GM23248 (cell line): Measurements from ENCODE around the gene LRP3. TPM values are rescaled to one million over a fixed set of nuclear protein-coding genes. Genes with fewer than 3 reads are reported as not detected.

Source experiments
- DNase-seq: peaks from one replicate; pipeline ENCODE4 v3.0.0-alpha.2; 2015
- H2AFZ ChIP-seq: fragments of 200-600 bp; sonication (generic); 2 replicates; pipeline ENCODE4 v1.6.1; 2016; ENCODE audit warnings: antibody characterized with exemption
- H3F3A ChIP-seq: fragments of 200-600 bp; sonication (generic); 2 replicates; pipeline ENCODE4 v1.6.1; 2016; ENCODE audit warnings: mild to moderate bottlenecking, antibody characterized with exemption, mixed run types; ENCODE audit not compliant: insufficient read depth
- H3K27ac ChIP-seq: fragments of 200-600 bp; sonication (generic); 2 replicates; pipeline ENCODE4 v1.5.1; 2016; ENCODE audit warnings: mild to moderate bottlenecking
- H3K27me3 ChIP-seq: fragments of 200-600 bp; sonication (generic); replicated peaks from 2 replicates; pipeline ENCODE4 v1.6.1; 2016; ENCODE audit warnings: mild to moderate bottlenecking; ENCODE audit not compliant: insufficient read depth
- H3K36me3 ChIP-seq: fragments of 200-600 bp; sonication (generic); 2 replicates; pipeline ENCODE4 v1.6.1; 2016; ENCODE audit warnings: low read depth, mild to moderate bottlenecking
- H3K4me1 ChIP-seq: fragments of 200-600 bp; sonication (generic); 2 replicates; pipeline ENCODE4 v1.6.1; 2016; ENCODE audit warnings: mild to moderate bottlenecking; ENCODE audit not compliant: insufficient read depth
- H3K4me2 ChIP-seq: fragments of 200-600 bp; sonication (generic); one replicate; pipeline ENCODE4 v1.6.1; 2016; ENCODE audit warnings: mild to moderate bottlenecking; ENCODE audit not compliant: unreplicated experiment
- H3K4me3 ChIP-seq: fragments of 200-600 bp; sonication (generic); 2 replicates; pipeline ENCODE4 v1.5.1; 2016; ENCODE audit warnings: mild to moderate bottlenecking
- H3K79me2 ChIP-seq: fragments of 200-600 bp; sonication (generic); 2 replicates; pipeline ENCODE4 v1.6.1; 2016; ENCODE audit warnings: mild to moderate bottlenecking; ENCODE audit not compliant: insufficient read depth
- H3K9ac ChIP-seq: fragments of 200-600 bp; sonication (generic); 2 replicates; pipeline ENCODE4 v1.6.1; 2016; ENCODE audit warnings: mild to moderate bottlenecking
- H3K9me2 ChIP-seq: fragments of 200-600 bp; sonication (generic); 2 replicates; pipeline ENCODE4 v1.6.1; 2016; ENCODE audit warnings: mixed run types, mild to moderate bottlenecking, moderate library complexity; ENCODE audit not compliant: insufficient read depth
- H3K9me3 ChIP-seq: fragments of 200-600 bp; sonication (generic); one replicate; pipeline ENCODE4 v1.6.1; 2017; ENCODE audit warnings: low read depth
- H4K20me1 ChIP-seq: fragments of 200-600 bp; sonication (generic); 2 replicates; pipeline ENCODE4 v1.6.0; 2016; ENCODE audit not compliant: insufficient read depth
- EZH2 ChIP-seq: fragments of 200-600 bp; sonication (generic); IDR thresholded peaks from 2 replicates; pipeline ENCODE4 v1.6.1; 2018; ENCODE audit warnings: antibody characterized with exemption, mild to moderate bottlenecking; ENCODE audit not compliant: insufficient read depth, poor library complexity, severe bottlenecking
- EZH2phosphoT487 ChIP-seq: fragments of 200-600 bp; sonication (generic); IDR thresholded peaks from 2 replicates; pipeline ENCODE4 v1.6.1; 2018; ENCODE audit warnings: antibody characterized with exemption, moderate library complexity, mild to moderate bottlenecking, low read depth; ENCODE audit not compliant: insufficient read depth
- WGBS, 2 experiments: methylation state at CpG; one replicate each; pipeline ENCODE4 v1.1.6; 2015 to 2017; ENCODE audit warnings: low lambda C conversion rate in 2 of 2, low coverage in 1 of 2; ENCODE audit errors: missing lambda C conversion rate in 2 of 2; 5-methylcytosine and 5-hydroxymethylcytosine counted together
- in situ Hi-C: fragments of 300-500 bp; cut with MboI; formaldehyde crosslinking; loops from 2 replicates; pipeline ENCODE4 v1.15.0; 2020
- polyA plus RNA-seq: library from polyadenylated mRNA; unstranded; fragments of >200 nt; fragmentation: Nextera tagmentation; extraction: Ambion mirVana; gene quantifications from 2 replicates; pipeline ENCODE4 v1.2.1, GENCODE V29; 2016
- total RNA-seq: library from RNA; depleted of rRNA; stranded (reverse); fragments of >200 nt; shearing (Covaris generic); gene quantifications from 2 replicates; pipeline ENCODE4 v1.2.3, GENCODE V29; 2014

The LRP3 gene
- total and polyA plus RNA-seq, 2 experiments from 2014 or later: 2.9 to 58.3 TPM

GRCh38 chr19:33194886-33195644 is 935 bp downstream of the LRP3 start:
- WGBS, 2 experiments: 3% methylated on average over 16 to 35 of the region's 49 CpGs
- Histone ChIP-seq H4K20me1 (no peaks in the 10 kb centered on the region), H3K4me2 (peak overlapping the region; percentile 86), H3K9me3 (no peaks in the 10 kb centered on the region), H3K27ac (no peak overlapping the region), H3K79me2 (no peaks in the 10 kb centered on the region), H3K4me3 (peak overlapping the region; percentile 78), H2AFZ (peak overlapping the region; percentile 77), H3K9ac (peak overlapping the region; percentile 73), H3K27me3 (no peaks in the 10 kb centered on the region; the same call in 1 of the 2 replicates), H3F3A (no peaks in the 10 kb centered on the region; the same call in 1 of the 2 replicates), H3K9me2 (no peaks in the 10 kb centered on the region), H3K4me1 (peaks cover 4% of the 10 kb centered on the region; the same call in 1 of the 2 replicates), H3K36me3 (no peaks in the 10 kb centered on the region)
- DNase-seq: peak; percentile 70
- TF ChIP-seq EZH2phosphoT487 (no peak), EZH2 (no peak)
- in situ Hi-C loops: no loop called here

DNA sequence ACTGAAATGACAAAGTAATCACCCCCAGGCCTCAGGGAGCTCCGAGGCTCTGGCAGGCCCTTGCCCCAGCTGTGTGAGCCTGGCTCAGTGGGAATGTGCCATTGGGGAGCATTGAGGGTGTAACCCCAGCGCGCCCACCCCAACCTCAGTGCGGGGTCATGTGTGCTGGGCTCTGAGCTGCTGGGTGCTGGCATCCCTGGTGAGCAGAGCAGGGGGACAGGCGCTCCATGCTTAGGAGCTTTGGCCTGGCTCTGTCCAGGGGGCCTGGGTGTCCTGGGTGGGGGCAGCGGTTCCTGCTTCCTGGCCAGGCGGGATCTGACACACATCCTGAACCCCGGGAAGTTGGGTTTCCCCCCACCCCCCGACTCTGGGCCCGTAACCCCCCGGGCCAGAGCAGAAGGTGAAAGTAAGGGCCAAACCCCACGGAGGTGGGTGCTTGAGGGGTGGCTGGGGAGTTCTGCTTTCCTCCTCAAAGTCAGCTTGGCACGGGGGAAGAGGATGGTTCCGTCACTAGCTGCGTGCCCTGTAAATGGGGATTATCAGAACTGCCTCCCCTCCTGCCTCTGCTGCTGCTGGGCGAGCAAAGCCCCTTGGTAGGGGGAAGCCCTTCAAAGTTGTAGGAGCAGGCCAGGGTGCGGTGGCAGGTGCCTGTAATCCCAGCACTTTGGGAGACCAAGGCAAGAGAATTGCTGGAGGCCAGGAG is 1.7 kb downstream of the LRP3 start:
- in situ Hi-C loops: no loop called here
- WGBS, 2 experiments: 72 to 74% methylated on average over 9 to 17 of the region's 17 CpGs
- H3K79me2 ChIP-seq: no peaks in the 10 kb centered on the region

DNA sequence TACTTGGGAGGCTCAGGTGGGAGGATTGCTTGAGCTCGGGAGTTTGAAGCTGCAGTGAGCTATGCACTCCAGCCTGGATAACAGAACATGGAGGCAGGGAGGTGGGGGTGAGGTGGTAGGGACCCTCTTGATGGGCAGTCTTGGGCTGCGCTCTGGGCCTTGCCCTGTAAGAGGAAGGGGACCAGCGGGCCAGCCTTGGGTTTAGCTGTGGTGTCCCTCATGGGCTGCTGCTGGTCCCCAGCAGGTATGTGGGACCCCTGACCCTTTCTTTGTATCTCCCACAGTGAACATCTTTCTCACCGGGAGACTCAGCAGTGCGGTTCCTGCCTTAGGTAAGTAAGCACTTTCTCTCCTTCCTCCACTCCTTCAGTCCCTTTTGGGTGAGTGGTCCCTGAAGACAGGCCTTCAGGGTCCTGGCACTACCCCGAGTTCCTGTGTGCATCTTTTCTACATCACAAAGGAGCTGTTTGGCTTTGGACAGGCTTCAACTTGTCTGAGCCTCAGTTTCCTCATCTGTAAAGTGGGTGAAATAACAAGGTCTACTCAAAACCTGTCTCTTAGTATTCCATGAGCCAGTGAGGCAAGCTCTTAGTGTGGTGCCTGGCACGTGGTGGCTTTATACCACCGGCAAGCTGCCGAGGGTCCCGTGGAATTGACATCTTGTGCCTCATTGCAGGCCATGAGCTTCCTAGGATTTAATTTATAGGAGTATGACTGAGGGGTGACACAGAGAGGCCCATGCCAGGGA is 2.5 kb downstream of the LRP3 start:
- Histone ChIP-seq H3K9me2 (no peaks in the 10 kb centered on the region), H3K36me3 (no peaks in the 10 kb centered on the region), H4K20me1 (no peaks in the 10 kb centered on the region), H3F3A (no peaks in the 10 kb centered on the region; the same call in 1 of the 2 replicates), H3K4me2 (no peak overlapping the region), H3K9me3 (no peaks in the 10 kb centered on the region), H3K4me1 (peaks cover 4% of the 10 kb centered on the region; the same call in 1 of the 2 replicates), H3K4me3 (no peak overlapping the region), H3K27me3 (no peaks in the 10 kb centered on the region; the same call in 1 of the 2 replicates), H3K27ac (no peak overlapping the region), H3K79me2 (no peaks in the 10 kb centered on the region), H3K9ac (no peak overlapping the region), H2AFZ (no peak overlapping the region)
- in situ Hi-C loops: no loop called here
- 95 to 97% methylated on average over 10 of the region's 10 CpGs for WGBS, 2 experiments
- DNase-seq: no peak
- no peak for TF ChIP-seq EZH2
- no peak for TF ChIP-seq EZH2phosphoT487

More for the DNA sequence above, 1.7 kb downstream of the LRP3 start:
- no peak for DNase-seq
- Histone ChIP-seq H3K27me3 (no peaks in the 10 kb centered on the region; the same call in 1 of the 2 replicates), H3K27ac (no peak overlapping the region), H3K9me3 (no peaks in the 10 kb centered on the region), H3K36me3 (no peaks in the 10 kb centered on the region), H3K4me3 (peak overlapping the region; percentile 78), H3K9me2 (no peaks in the 10 kb centered on the region), H3K9ac (peak overlapping the region; percentile 73), H2AFZ (peak overlapping the region; percentile 77), H4K20me1 (no peaks in the 10 kb centered on the region), H3K4me2 (peak overlapping the region; percentile 86), H3K4me1 (peaks cover 4% of the 10 kb centered on the region; the same call in 1 of the 2 replicates), H3F3A (no peaks in the 10 kb centered on the region; the same call in 1 of the 2 replicates)
- TF ChIP-seq EZH2phosphoT487: no peak

DNA sequence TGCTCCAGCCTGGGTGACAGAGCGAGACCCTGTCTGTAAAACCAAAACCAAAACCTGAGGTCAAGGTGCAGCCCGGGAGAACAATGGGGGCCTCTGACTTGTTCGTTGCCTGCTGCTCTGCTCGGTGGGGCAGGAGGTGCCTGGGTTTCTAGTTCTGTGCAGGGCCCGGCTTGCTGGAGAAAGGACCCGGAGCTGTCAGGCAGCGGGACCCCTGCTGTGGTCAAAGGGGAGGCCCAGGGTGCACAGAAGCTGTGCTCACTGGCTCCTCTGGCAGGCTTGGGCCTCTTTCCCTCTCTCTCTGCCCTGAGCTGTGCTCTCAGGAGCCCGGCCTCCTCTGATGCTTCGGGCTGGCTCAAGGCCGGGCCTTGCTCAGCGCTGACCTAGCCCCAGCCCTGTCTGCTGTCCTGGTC is 3.5 kb downstream of the LRP3 start:
- H4K20me1 ChIP-seq: no peaks in the 10 kb centered on the region
- in situ Hi-C loops: no loop called here
- TF ChIP-seq EZH2 (no peak), EZH2phosphoT487 (no peak)
- H3K79me2 ChIP-seq: no peaks in the 10 kb centered on the region
- no peak overlapping the region for H3K9ac ChIP-seq
- no peaks in the 10 kb centered on the region for H3K9me2 ChIP-seq
- H3K27ac ChIP-seq: no peak overlapping the region
- no peaks in the 10 kb centered on the region for H3K9me3 ChIP-seq
- no peak for DNase-seq
- no peaks in the 10 kb centered on the region; the same call in 1 of the 2 replicates for H3F3A ChIP-seq
- peaks cover 4% of the 10 kb centered on the region; the same call in 1 of the 2 replicates for H3K4me1 ChIP-seq
- H3K4me2 ChIP-seq: no peak overlapping the region
- H2AFZ ChIP-seq: no peak overlapping the region
- H3K4me3 ChIP-seq: no peak overlapping the region
- 88 to 91% methylated on average over 11 of the region's 11 CpGs for WGBS, 2 experiments
- H3K27me3 ChIP-seq: no peaks in the 10 kb centered on the region; the same call in 1 of the 2 replicates
- no peaks in the 10 kb centered on the region for H3K36me3 ChIP-seq
